GM18520 (cell line): ENCODE data around the gene ACTL8.

Source experiments
- ATAC-seq: cut with Tn5 transposase; IDR thresholded peaks from one replicate; pipeline ENCODE4 v1.9.1; 2021; ENCODE audit not compliant: unreplicated experiment

The ACTL8 gene

GRCh38 chr1:17755120-17755519 is at the start of gene ACTL8:
TSS of gene ACTL8 (plus strand) at chr1:17755333. CDS start at chr1:17823009, 67,676 bp downstream.
- no peak for ATAC-seq

GRCh38 chr1:17706445-17706844 is 48.7 kb upstream of the ACTL8 start:
- ATAC-seq: no peak

GRCh38 chr1:17709981-17710380 is 45.2 kb upstream of the ACTL8 start:
- ATAC-seq: no peak

GRCh38 chr1:17710889-17711576 is 44.1 kb upstream of the ACTL8 start:
- ATAC-seq: no peak

- ATAC-seq: no peak
Observed at GRCh38 chr1:17711577-17711910, 43.6 kb upstream of the ACTL8 start.

GRCh38 chr1:17711941-17712340 is 43.2 kb upstream of the ACTL8 start:
- ATAC-seq: no peak

- ATAC-seq: no peak
Observed at GRCh38 chr1:17713993-17714392, 41.1 kb upstream of the ACTL8 start.

GRCh38 chr1:17717594-17718535 is 37.3 kb upstream of the ACTL8 start:
- ATAC-seq: no peak

- ATAC-seq: no peak
Observed at GRCh38 chr1:17719874-17720273, 35.3 kb upstream of the ACTL8 start.

GRCh38 chr1:17721444-17721843 is 33.7 kb upstream of the ACTL8 start:
- ATAC-seq: no peak

GRCh38 chr1:17723684-17724083 is 31.4 kb upstream of the ACTL8 start:
- ATAC-seq: no peak

GRCh38 chr1:17724150-17724549 is 31.0 kb upstream of the ACTL8 start:
- ATAC-seq: no peak

- ATAC-seq: no peak
Observed at GRCh38 chr1:17725084-17725719, 29.9 kb upstream of the ACTL8 start.

GRCh38 chr1:17725811-17726582 is 29.1 kb upstream of the ACTL8 start:
- ATAC-seq: no peak

GRCh38 chr1:17728123-17728712 is 26.9 kb upstream of the ACTL8 start:
- no peak for ATAC-seq

- ATAC-seq: no peak
Observed at GRCh38 chr1:17729248-17729647, 25.9 kb upstream of the ACTL8 start.

- no peak for ATAC-seq
Observed at GRCh38 chr1:17729909-17730308, 25.2 kb upstream of the ACTL8 start.

- ATAC-seq: no peak
Observed at GRCh38 chr1:17731460-17731859, 23.7 kb upstream of the ACTL8 start.

GRCh38 chr1:17732475-17732874 is 22.7 kb upstream of the ACTL8 start:
- ATAC-seq: no peak

GRCh38 chr1:17733661-17734060 is 21.5 kb upstream of the ACTL8 start:
- no peak for ATAC-seq

GRCh38 chr1:17734609-17735008 is 20.5 kb upstream of the ACTL8 start:
- ATAC-seq: no peak
